ENCODE data around the gene VPS50. TPM values are rescaled to one million over a fixed set of nuclear protein-coding genes. Genes with fewer than 3 reads are reported as not detected.

The VPS50 gene
- total and polyA plus RNA-seq, 2 donors (not counting 3 experiments of a cell fraction or from before 2014, with no cell fraction given) = 6.6 to 25.6 TPM

DNA sequence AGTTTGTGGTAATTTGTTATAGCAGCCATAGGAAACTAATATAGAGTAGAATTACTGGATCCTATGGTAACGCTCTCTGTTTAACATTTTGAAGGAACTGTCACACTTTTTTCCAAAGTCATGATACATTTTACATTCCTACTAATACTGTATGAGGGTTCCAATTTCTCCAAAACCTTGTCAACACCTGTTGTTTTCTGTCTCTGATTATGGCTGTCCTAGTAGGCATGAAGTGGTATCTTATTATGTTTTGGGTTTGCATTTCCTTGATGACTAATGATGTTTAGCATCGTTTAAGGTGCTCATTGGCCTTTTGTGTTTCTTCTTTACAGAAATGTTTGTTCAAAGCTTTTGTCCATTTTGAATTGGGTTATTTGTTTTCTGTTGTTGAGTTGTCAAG is 69.6 kb downstream of the VPS50 start:
- FAIRE-seq = no peak
- no peak for TF ChIP-seq EZH2 (IDR thresholded peaks at IDR 0.05; ENCODE audit: borderline replicate concordance, low read depth, low read length, severe bottlenecking)
- no peak for TF ChIP-seq CTCF (IDR thresholded peaks at IDR 0.05; ENCODE audit: extremely low read depth in 1 of 2, insufficient read depth in 1 of 2, low read depth in 1 of 2, low read length in 2 of 2)
- TF ChIP-seq POLR2A (IDR thresholded peaks at IDR 0.05; ENCODE audit: low read depth, low read length) = no peak
- no peak for TF ChIP-seq JUN (IDR thresholded peaks at IDR 0.05; ENCODE audit: borderline replicate concordance, insufficient read depth, insufficient read length, low read depth)
- TF ChIP-seq POLR2AphosphoS5 (IDR thresholded peaks at IDR 0.05; ENCODE audit: insufficient read depth, low read depth, low read length) = no peak
- no peak for TF ChIP-seq GATA2 (IDR thresholded peaks at IDR 0.05; ENCODE audit: insufficient read depth, insufficient read length, low read depth, low read length)
- no peak for TF ChIP-seq MYC (IDR thresholded peaks at IDR 0.05; ENCODE audit: low read depth, low read length)
- TF ChIP-seq MAX (IDR thresholded peaks at IDR 0.05; ENCODE audit: insufficient read depth, insufficient read length) = no peak
- no peak for TF ChIP-seq FOS (IDR thresholded peaks at IDR 0.05; ENCODE audit: borderline replicate concordance, insufficient read depth, low read length)
- Histone ChIP-seq H3K9me3 (replicated peaks; ENCODE audit: control insufficient read depth, insufficient read depth, low read length) (no peaks in the 10 kb centered on the region), H4K20me1 (replicated peaks; ENCODE audit: control insufficient read depth, extremely low read depth, insufficient read depth, low read length) (no peaks in the 10 kb centered on the region), H3K9me1 (replicated peaks; ENCODE audit: control insufficient read depth, extremely low read depth, insufficient read depth, low read length) (no peaks in the 10 kb centered on the region), H3K4me3 (replicated peaks in 1 of 3; ENCODE audit: insufficient read depth in 1 of 3, low read depth in 1 of 3, low read length in 3 of 3) (no peak overlapping the region), H3K27me3 (ENCODE audit: control insufficient read depth in 2 of 2, insufficient read depth in 2 of 2, low read length in 2 of 2) (no peaks in the 10 kb centered on the region), H3K36me3 (ENCODE audit: control insufficient read depth in 2 of 2, extremely low read depth in 1 of 2, insufficient read depth in 2 of 2, low read length in 2 of 2) (no peaks in the 10 kb centered on the region), H3K9ac (replicated peaks; ENCODE audit: extremely low read depth, insufficient read depth, low read length) (no peak overlapping the region), H3K79me2 (ENCODE audit: control insufficient read depth, insufficient read depth, low read length) (no peaks in the 10 kb centered on the region), H3K4me1 (ENCODE audit: control insufficient read depth, extremely low read depth, insufficient read depth, low read length) (no peaks in the 10 kb centered on the region), H2AFZ (ENCODE audit: low read depth, low read length) (no peak overlapping the region), H3K4me2 (ENCODE audit: insufficient read depth, low read length) (no peak overlapping the region), H3K27ac (ENCODE audit: insufficient read depth, low read depth, low read length) (no peak overlapping the region)
- no peak for DNase-seq (ENCODE audit: low read depth, low spot score)
- BruUV-seq (replicated peaks) = no TSS peak
- dilution Hi-C loops (cut with MboI; ENCODE audit: extremely low pct_ligation_motif_present, low sequenced_read_pairs) = no loop called here
- CTCF ChIA-PET = interaction anchor here (2.3 kb wide), 1 partner anchor 9 kb away, joined by 6 read pairs; no protein-coding TSS in a partner anchor
- POLR2A ChIA-PET = no interaction called here
- intact Hi-C loops (cut with micrococcal nuclease) = no loop called here
